K562 (cell line): ENCODE data around the gene KAZN. TPM values are rescaled to one million over a fixed set of nuclear protein-coding genes. Genes with fewer than 3 reads are reported as not detected.
A peak's percentile ranks its signal among the peaks of the same experiment; 100 is the strongest.

ENCODE experiments used
- ARID1B ChIP-seq: fragments of 450-650 bp; IDR thresholded peaks from 2 replicates; pipeline ENCODE4 v1.6.1; 2016; ENCODE audit warnings: antibody characterized with exemption, mild to moderate bottlenecking, inconsistent platforms
- CHD1 ChIP-seq: fragments of 200-600 bp; sonication (generic); IDR thresholded peaks from one replicate; pipeline ENCODE4 v1.6.1; 2012; ENCODE audit warnings: mild to moderate bottlenecking, moderate library complexity, low read length, inconsistent platforms
- CTBP1 ChIP-seq: fragments of 450-650 bp; IDR thresholded peaks from 2 replicates; pipeline ENCODE4 v1.6.1; 2016; ENCODE audit warnings: borderline replicate concordance
- FOXA3 ChIP-seq, 2 experiments: fragments of 450-650 bp in 1 of 2; sonication (generic) in 1 of 2; formaldehyde crosslinking; IDR thresholded peaks in 1 of 2; conservative IDR thresholded peaks in 1 of 2; 2 replicates each; pipeline versions ENCODE4 v1.4.0 to v1.8.0; 2020 to 2022; ENCODE audit warnings: mild to moderate bottlenecking in 2 of 2, missing genetic modification reagents in 1 of 2
- FUS ChIP-seq: fragments of 200-400 bp; formaldehyde crosslinking; optimal IDR thresholded peaks from 2 replicates; pipeline ENCODE3; 2017; ENCODE audit warnings: low read depth, low read length
- HDAC2 ChIP-seq: fragments of 450-650 bp; IDR thresholded peaks from 2 replicates; pipeline ENCODE4 v1.6.1; 2016; ENCODE audit warnings: mild to moderate bottlenecking
- HEY1 ChIP-seq: fragments of 250-450 bp; sonication (Bioruptor Pico); IDR thresholded peaks from 2 replicates; pipeline ENCODE4 v1.5.0; 2020; ENCODE audit warnings: mild to moderate bottlenecking, moderate library complexity, borderline replicate concordance
- MCM7 ChIP-seq, 2 experiments: fragments of 450-650 bp; IDR thresholded peaks; 2 replicates each; pipeline ENCODE4 v1.6.1; 2016 to 2018
- MNT ChIP-seq, 2 experiments: fragments of 450-650 bp; conservative IDR thresholded peaks; 2 replicates each; pipeline ENCODE4 v1.6.1; 2017; ENCODE audit warnings: mild to moderate bottlenecking in 2 of 2, moderate library complexity in 2 of 2
- MYC ChIP-seq, 2 experiments: fragments of 250-450 bp in 1 of 2; sonication (Bioruptor Pico) in 1 of 2; IDR thresholded peaks; 2 replicates each; pipeline versions ENCODE4 v1.5.1 to v1.6.1; 2012 to 2021; ENCODE audit warnings: low read depth in 2 of 2, borderline replicate concordance in 1 of 2, improper control_type of control experiment in 1 of 2, low read length in 1 of 2, mild to moderate bottlenecking in 1 of 2, moderate library complexity in 1 of 2
- PHF20 ChIP-seq: fragments of 450-650 bp; IDR thresholded peaks from 2 replicates; pipeline ENCODE4 v1.6.1; 2018; ENCODE audit not compliant: partially characterized antibody
- PKNOX1 ChIP-seq: fragments of 450-650 bp; IDR thresholded peaks from 2 replicates; pipeline ENCODE4 v1.6.1; 2016
- RB1 ChIP-seq: fragments of 450-650 bp; IDR thresholded peaks from 2 replicates; pipeline ENCODE4 v1.6.1; 2017; ENCODE audit warnings: low read depth, mild to moderate bottlenecking
- RBM25 ChIP-seq: fragments of 200-400 bp; formaldehyde crosslinking; IDR thresholded peaks from 2 replicates; pipeline ENCODE4 v1.6.1; 2018; ENCODE audit warnings: low read length, low read depth, moderate library complexity; ENCODE audit not compliant: severe bottlenecking
- TEAD4 ChIP-seq, 2 experiments: sonication (generic) in 1 of 2; formaldehyde crosslinking in 1 of 2; IDR thresholded peaks; 2 replicates each; pipeline versions ENCODE4 v1.6.1 to v1.8.0; 2012 to 2022; ENCODE audit warnings: borderline replicate concordance in 1 of 2, inconsistent platforms in 1 of 2, low read length in 1 of 2, mild to moderate bottlenecking in 1 of 2, missing genetic modification reagents in 1 of 2
- ZKSCAN8 ChIP-seq: fragments of 200-800 bp; sonication (Bioruptor generic); IDR thresholded peaks from 2 replicates; pipeline ENCODE4 v1.6.1; 2016; ENCODE audit warnings: missing genetic modification characterization, missing compliant biosample characterization
- ZNF695 ChIP-seq: fragments of 450-650 bp; formaldehyde crosslinking; IDR thresholded peaks from 2 replicates; pipeline ENCODE4 v1.4.0; 2020; ENCODE audit warnings: mild to moderate bottlenecking, moderate library complexity
- polyA plus RNA-seq, 8 experiments: library from polyadenylated mRNA; depleted of rRNA in 4 of 8; stranded (reverse) in 5 of 8; unstranded in 3 of 8; fragments of >200 nt; fragmentation: Nextera tagmentation in 2 of 8; fragmentation: Illumina TruSeq in 1 of 8; extraction: Ambion mirVana in 2 of 8; extraction: Trizol in 1 of 8; gene quantifications; 2 replicates each; pipeline versions ENCODE4 v1.2.1 to v1.2.3, GENCODE V29; 2011 to 2014; ENCODE audit warnings: inconsistent platforms in 1 of 8, missing spikeins in 1 of 8
- total RNA-seq, 7 experiments: library from RNA; depleted of rRNA in 6 of 7; stranded (reverse); fragments of >200 nt in 6 of 7; fragmentation: Illumina TruSeq in 2 of 7; extraction: Trizol in 2 of 7; gene quantifications; 2 replicates each; pipeline versions ENCODE4 v1.2.1 to v1.2.3, GENCODE V29; 2011 to 2021; ENCODE audit warnings: low replicate concordance in 1 of 7
- TF ChIP-seq, protein P1 (sequence below), 3 experiments: IDR thresholded peaks in 2 of 3; conservative IDR thresholded peaks in 1 of 3; 2 replicates each; pipeline ENCODE4 v1.5.1; 2011 to 2012; ENCODE audit warnings: low read length in 3 of 3, mild to moderate bottlenecking in 3 of 3, control low read depth in 2 of 3, improper control_type of control experiment in 1 of 3, inconsistent platforms in 1 of 3, low read depth in 1 of 3, mixed read lengths in 1 of 3, moderate library complexity in 1 of 3; ENCODE audit not compliant: insufficient read depth in 2 of 3
- TF ChIP-seq, protein P2 (sequence below): sonication (generic); formaldehyde crosslinking; IDR thresholded peaks from 2 replicates; pipeline ENCODE4 v1.9.0; 2022; ENCODE audit warnings: mild to moderate bottlenecking, missing genetic modification reagents
- TF ChIP-seq, protein P3 (sequence below), 2 experiments: fragments of 250-450 bp in 1 of 2; fragments of 450-650 bp in 1 of 2; sonication (Bioruptor Pico) in 1 of 2; IDR thresholded peaks; 2 replicates each; pipeline versions ENCODE4 v1.6.1 to v1.8.0; 2016 to 2021; ENCODE audit warnings: mild to moderate bottlenecking in 2 of 2, moderate library complexity in 2 of 2, missing compliant biosample characterization in 1 of 2, missing genetic modification characterization in 1 of 2

KAZN gene
- total and polyA plus RNA-seq, 9 of the 15 experiments (the other 6 are each of a cell fraction or from before 2014, with no cell fraction given): 2.1 to 21.6 (median 5.4) TPM

DNA sequence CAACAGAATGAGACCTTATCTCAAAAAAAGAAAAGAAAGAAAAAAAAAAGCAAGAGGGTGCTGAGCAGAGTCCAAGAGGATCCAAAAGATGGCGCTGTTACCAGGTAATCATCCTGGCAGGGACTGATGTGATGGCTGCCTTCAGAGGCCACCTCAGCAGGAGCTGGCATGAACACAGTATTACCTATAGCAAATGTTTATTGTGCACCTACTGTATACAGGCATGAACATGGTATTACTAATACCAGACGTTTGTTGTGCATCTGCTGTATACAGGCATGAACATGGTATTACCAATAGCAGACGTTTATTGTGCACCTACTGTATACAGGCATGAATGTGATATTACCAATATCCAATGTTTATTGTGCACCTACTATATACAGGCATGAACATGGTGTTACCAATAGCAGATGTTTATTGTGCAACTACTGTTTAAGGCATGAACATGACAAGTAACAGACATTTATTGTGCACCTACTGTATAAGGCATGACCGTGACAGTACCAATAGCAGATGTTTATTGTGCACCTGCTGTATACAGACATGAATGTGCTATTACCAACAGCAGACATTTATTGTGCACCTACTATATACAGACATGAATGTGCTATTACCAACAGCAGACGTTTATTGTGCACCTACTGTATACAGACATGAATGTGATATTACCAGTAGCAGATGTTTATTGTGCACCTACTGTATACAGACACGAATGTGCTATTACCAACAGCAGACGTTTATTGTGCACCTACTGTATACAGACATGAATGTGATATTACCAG is 439.9 kb downstream of the KAZN start (continued):
- TF ChIP-seq FOXA3 (CRISPR knock-in tag; conservative IDR thresholded peaks at IDR 0.05 in 1 of 2, IDR thresholded peaks at IDR 0.05 in 1 of 2): no peak
- no peak for TF ChIP-seq MYC (IDR thresholded peaks at IDR 0.05; ENCODE audit: low read depth, low read length)
- no peak for TF ChIP-seq MYC (CRISPR knock-in tag; IDR thresholded peaks at IDR 0.05; ENCODE audit: borderline replicate concordance, low read depth)
- TF ChIP-seq HEY1 (CRISPR knock-in tag): no peak
- TF ChIP-seq, protein P1, sequence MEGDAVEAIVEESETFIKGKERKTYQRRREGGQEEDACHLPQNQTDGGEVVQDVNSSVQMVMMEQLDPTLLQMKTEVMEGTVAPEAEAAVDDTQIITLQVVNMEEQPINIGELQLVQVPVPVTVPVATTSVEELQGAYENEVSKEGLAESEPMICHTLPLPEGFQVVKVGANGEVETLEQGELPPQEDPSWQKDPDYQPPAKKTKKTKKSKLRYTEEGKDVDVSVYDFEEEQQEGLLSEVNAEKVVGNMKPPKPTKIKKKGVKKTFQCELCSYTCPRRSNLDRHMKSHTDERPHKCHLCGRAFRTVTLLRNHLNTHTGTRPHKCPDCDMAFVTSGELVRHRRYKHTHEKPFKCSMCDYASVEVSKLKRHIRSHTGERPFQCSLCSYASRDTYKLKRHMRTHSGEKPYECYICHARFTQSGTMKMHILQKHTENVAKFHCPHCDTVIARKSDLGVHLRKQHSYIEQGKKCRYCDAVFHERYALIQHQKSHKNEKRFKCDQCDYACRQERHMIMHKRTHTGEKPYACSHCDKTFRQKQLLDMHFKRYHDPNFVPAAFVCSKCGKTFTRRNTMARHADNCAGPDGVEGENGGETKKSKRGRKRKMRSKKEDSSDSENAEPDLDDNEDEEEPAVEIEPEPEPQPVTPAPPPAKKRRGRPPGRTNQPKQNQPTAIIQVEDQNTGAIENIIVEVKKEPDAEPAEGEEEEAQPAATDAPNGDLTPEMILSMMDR (IDR thresholded peaks at IDR 0.05 in 2 of 3, conservative IDR thresholded peaks at IDR 0.05 in 1 of 3; ENCODE audit: insufficient read depth in 2 of 3, low read depth in 1 of 3, low read length in 3 of 3): peak; percentile 53 to 77 (median 75)
- TF ChIP-seq, protein P2, sequence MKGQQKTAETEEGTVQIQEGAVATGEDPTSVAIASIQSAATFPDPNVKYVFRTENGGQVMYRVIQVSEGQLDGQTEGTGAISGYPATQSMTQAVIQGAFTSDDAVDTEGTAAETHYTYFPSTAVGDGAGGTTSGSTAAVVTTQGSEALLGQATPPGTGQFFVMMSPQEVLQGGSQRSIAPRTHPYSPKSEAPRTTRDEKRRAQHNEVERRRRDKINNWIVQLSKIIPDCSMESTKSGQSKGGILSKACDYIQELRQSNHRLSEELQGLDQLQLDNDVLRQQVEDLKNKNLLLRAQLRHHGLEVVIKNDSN (CRISPR knock-in tag): no peak
- no peak for TF ChIP-seq FUS
- peak; percentile 46 for TF ChIP-seq PHF20
- no peak for TF ChIP-seq ZNF695 (CRISPR knock-in tag)
- TF ChIP-seq ARID1B: 0 out of 2 replicates have a peak, but pooled peaks have one; percentile 20
- TF ChIP-seq CHD1: no peak
- TF ChIP-seq MCM7 (IDR thresholded peaks at IDR 0.05): no peak
- peak; percentile 93 for TF ChIP-seq CTBP1
- no peak; the same call in 1 of the 2 replicates for TF ChIP-seq RB1
- TF ChIP-seq RBM25: peak; percentile 62
- peak; percentile 100 for TF ChIP-seq ZKSCAN8
- TF ChIP-seq, protein P3, sequence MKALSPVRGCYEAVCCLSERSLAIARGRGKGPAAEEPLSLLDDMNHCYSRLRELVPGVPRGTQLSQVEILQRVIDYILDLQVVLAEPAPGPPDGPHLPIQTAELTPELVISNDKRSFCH (CRISPR knock-in tag; IDR thresholded peaks at IDR 0.05): no peak
- TF ChIP-seq, protein P3 (tag; IDR thresholded peaks at IDR 0.05): peak; percentile 55; the same call in 1 of the 2 replicates
- peak; percentile 31; the same call in 1 of the 2 replicates for TF ChIP-seq PKNOX1
- no peak; a peak in 1 of 4 replicates for TF ChIP-seq MNT (conservative IDR thresholded peaks at IDR 0.05)
- TF ChIP-seq TEAD4 (IDR thresholded peaks at IDR 0.05; ENCODE audit: low read length): peak; percentile 23; the same call in 1 of the 2 replicates
- no peak for TF ChIP-seq TEAD4 (CRISPR knock-in tag; IDR thresholded peaks at IDR 0.05; ENCODE audit: borderline replicate concordance)
- peak; percentile 69; the same call in 1 of the 2 replicates for TF ChIP-seq HDAC2
